Endothelial cell of umbilical vein (primary cell): ENCODE measurements around the gene HSD17B14. TPM values are rescaled to one million over a fixed set of nuclear protein-coding genes. Genes with fewer than 3 reads are reported as not detected.
"Not testable (repeated sequence)": the region's sequence is repeated elsewhere in the genome, so short reads cannot be mapped to it uniquely, and the experiment has no call there.

Experiments used
- BruUV-seq: library from RNA; stranded (reverse); fragments of 400-500 nt; replicated peaks from 2 replicates; lab custom pipeline; 2021; lab: Mats Ljungman, UMichigan
- CTCF ChIA-PET: fragments of 300-600, 350-600 bp; sonication (Branson Sonifier 250); formaldehyde crosslinking; loops from one replicate; lab custom pipeline; 2021; ENCODE audit warnings: antibody characterized with exemption, inconsistent platforms; lab: Charles Lee
- POLR2A ChIA-PET: fragments of 300-600, 350-600 bp; sonication (Branson Sonifier 250); formaldehyde crosslinking; loops from one replicate; lab custom pipeline; 2021; ENCODE audit warnings: antibody characterized with exemption, inconsistent platforms; lab: Charles Lee
- DNase-seq: peaks from one replicate; pipeline ENCODE4 v3.0.0-alpha.2; 2011; ENCODE audit warnings: low read depth, low spot score
- FAIRE-seq: peaks from 2 replicates; lab custom pipeline; 2011; peaks lifted over from hg19 to GRCh38; lab: Jason Lieb, UNC
- H2AFZ ChIP-seq: 2 replicates; pipeline ENCODE4 v1.6.0; 2012; ENCODE audit warnings: low read depth, low read length, control low read depth, inconsistent platforms
- H3K27ac ChIP-seq: 2 replicates; pipeline ENCODE4 v1.5.1; 2011; ENCODE audit warnings: low read depth, mild to moderate bottlenecking, control low read depth, low read length, moderate library complexity; ENCODE audit not compliant: insufficient read depth
- H3K27me3 ChIP-seq, 2 experiments: 2 replicates each; pipeline versions ENCODE4 v1.6.0 to v1.6.1; 2011; ENCODE audit warnings: low read length in 2 of 2, mixed read lengths in 1 of 2; ENCODE audit not compliant: control insufficient read depth in 2 of 2, insufficient read depth in 2 of 2
- H3K36me3 ChIP-seq, 2 experiments: 2 replicates in 1 of 2; 3 replicates in 1 of 2; pipeline ENCODE4 v1.5.1; 2011; ENCODE audit warnings: low read length in 2 of 2, mild to moderate bottlenecking in 1 of 2, moderate library complexity in 1 of 2; ENCODE audit not compliant: control insufficient read depth in 2 of 2, insufficient read depth in 2 of 2; ENCODE audit errors: extremely low read depth in 1 of 2
- H3K4me1 ChIP-seq: 3 replicates; pipeline ENCODE4 v1.5.1; 2011; ENCODE audit warnings: mild to moderate bottlenecking, low read length; ENCODE audit not compliant: control insufficient read depth, insufficient read depth; ENCODE audit errors: extremely low read depth
- H3K4me2 ChIP-seq: 2 replicates; pipeline ENCODE4 v1.6.1; 2011; ENCODE audit warnings: low read length, control low read depth, mixed read lengths; ENCODE audit not compliant: insufficient read depth
- H3K4me3 ChIP-seq, 3 experiments: fragments of 200-600 bp in 1 of 3; sonication (generic), shearing (Covaris generic) in 1 of 3; replicated peaks in 1 of 3; 2 replicates each; pipeline ENCODE4 v1.5.1; 2011 to 2016; ENCODE audit warnings: control low read depth in 3 of 3, low read length in 3 of 3, mild to moderate bottlenecking in 2 of 3, inconsistent platforms in 1 of 3, low read depth in 1 of 3, moderate library complexity in 1 of 3; ENCODE audit not compliant: insufficient read depth in 1 of 3
- H3K79me2 ChIP-seq: 2 replicates; pipeline ENCODE4 v1.6.0; 2012; ENCODE audit warnings: low read length, inconsistent platforms; ENCODE audit not compliant: control insufficient read depth, insufficient read depth
- H3K9ac ChIP-seq: replicated peaks from 2 replicates; pipeline ENCODE3; 2011; ENCODE audit warnings: low read length, control low read depth; ENCODE audit not compliant: insufficient read depth; ENCODE audit errors: extremely low read depth
- H3K9me1 ChIP-seq: replicated peaks from 3 replicates; pipeline ENCODE4 v1.6.0; 2011; ENCODE audit warnings: mild to moderate bottlenecking, low read length; ENCODE audit not compliant: control insufficient read depth, insufficient read depth; ENCODE audit errors: extremely low read depth
- H3K9me3 ChIP-seq: replicated peaks from 2 replicates; pipeline ENCODE4 v1.5.1; 2012; ENCODE audit warnings: low read length, inconsistent platforms; ENCODE audit not compliant: control insufficient read depth, insufficient read depth
- H4K20me1 ChIP-seq: replicated peaks from 2 replicates; pipeline ENCODE3; 2011; ENCODE audit warnings: mild to moderate bottlenecking, low read length; ENCODE audit not compliant: control insufficient read depth, insufficient read depth; ENCODE audit errors: extremely low read depth
- EZH2 ChIP-seq: IDR thresholded peaks from 2 replicates; pipeline ENCODE4 v1.6.1; 2012; ENCODE audit warnings: borderline replicate concordance, low read depth, mild to moderate bottlenecking, moderate library complexity, low read length, inconsistent platforms; ENCODE audit not compliant: severe bottlenecking
- FOS ChIP-seq: IDR thresholded peaks from 2 replicates; pipeline ENCODE4 v1.6.1; 2011; ENCODE audit warnings: mild to moderate bottlenecking, low read length, moderate library complexity, borderline replicate concordance; ENCODE audit not compliant: insufficient read depth
- GATA2 ChIP-seq: IDR thresholded peaks from 2 replicates; pipeline ENCODE4 v1.7.0; 2011; ENCODE audit warnings: low read depth, mild to moderate bottlenecking, moderate library complexity, mixed read lengths, low read length; ENCODE audit not compliant: insufficient read length, insufficient read depth
- JUN ChIP-seq: IDR thresholded peaks from 2 replicates; pipeline ENCODE4 v1.6.1; 2011; ENCODE audit warnings: borderline replicate concordance, low read depth; ENCODE audit not compliant: insufficient read length, insufficient read depth
- MYC ChIP-seq: IDR thresholded peaks from one replicate; pipeline ENCODE4 v1.6.1; 2011; ENCODE audit warnings: mild to moderate bottlenecking, low read depth, low read length
- POLR2A ChIP-seq: IDR thresholded peaks from 2 replicates; pipeline ENCODE4 v1.6.1; 2012; ENCODE audit warnings: low read depth, mild to moderate bottlenecking, control low read depth, low read length
- POLR2AphosphoS5 ChIP-seq: IDR thresholded peaks from 2 replicates; pipeline ENCODE4 v1.6.1; 2012; ENCODE audit warnings: low read depth, mild to moderate bottlenecking, control low read depth, low read length, moderate library complexity; ENCODE audit not compliant: insufficient read depth
- dilution Hi-C: fragments of 300-500 bp; cut with MboI; formaldehyde crosslinking; loops from one replicate; pipeline ENCODE4 v1.15.0; 2019; ENCODE audit warnings: low sequenced_read_pairs; ENCODE audit not compliant: extremely low pct_ligation_motif_present
- intact Hi-C: fragments of 100-400 bp; cut with micrococcal nuclease; formaldehyde crosslinking; loops from one replicate; pipeline ENCODE4 v1.10.0; 2022
- polyA plus RNA-seq, 4 experiments: library from polyadenylated mRNA; depleted of rRNA in 3 of 4; stranded (reverse) in 3 of 4; unstranded in 1 of 4; fragments of >200 nt; gene quantifications; 2 replicates each; pipeline versions ENCODE4 v1.2.1 to v1.2.3, GENCODE V29; 2011 to 2012; ENCODE audit warnings: missing spikeins in 1 of 4
- total RNA-seq: library from RNA; stranded (reverse); gene quantifications from 2 replicates; pipeline ENCODE4 v1.2.3, GENCODE V29; 2021
- TF ChIP-seq, protein P1 (sequence below): IDR thresholded peaks from 2 replicates; pipeline ENCODE4 v1.6.1; 2011; ENCODE audit not compliant: insufficient read depth, insufficient read length
- TF ChIP-seq, protein P2 (sequence below), 2 donors: IDR thresholded peaks; 1 replicate in 1 of 2; 2 replicates in 1 of 2; pipeline ENCODE4 v1.5.1; 2011; ENCODE audit warnings: low read length in 2 of 2, mild to moderate bottlenecking in 2 of 2, moderate library complexity in 2 of 2, control low read depth in 1 of 2, inconsistent platforms in 1 of 2, low read depth in 1 of 2; ENCODE audit not compliant: insufficient read depth in 1 of 2; ENCODE audit errors: extremely low read depth in 1 of 2

The HSD17B14 gene
- total and polyA plus RNA-seq, 2 donors (not counting 3 experiments of a cell fraction or from before 2014, with no cell fraction given): 20.9 to 46.3 TPM

DNA sequence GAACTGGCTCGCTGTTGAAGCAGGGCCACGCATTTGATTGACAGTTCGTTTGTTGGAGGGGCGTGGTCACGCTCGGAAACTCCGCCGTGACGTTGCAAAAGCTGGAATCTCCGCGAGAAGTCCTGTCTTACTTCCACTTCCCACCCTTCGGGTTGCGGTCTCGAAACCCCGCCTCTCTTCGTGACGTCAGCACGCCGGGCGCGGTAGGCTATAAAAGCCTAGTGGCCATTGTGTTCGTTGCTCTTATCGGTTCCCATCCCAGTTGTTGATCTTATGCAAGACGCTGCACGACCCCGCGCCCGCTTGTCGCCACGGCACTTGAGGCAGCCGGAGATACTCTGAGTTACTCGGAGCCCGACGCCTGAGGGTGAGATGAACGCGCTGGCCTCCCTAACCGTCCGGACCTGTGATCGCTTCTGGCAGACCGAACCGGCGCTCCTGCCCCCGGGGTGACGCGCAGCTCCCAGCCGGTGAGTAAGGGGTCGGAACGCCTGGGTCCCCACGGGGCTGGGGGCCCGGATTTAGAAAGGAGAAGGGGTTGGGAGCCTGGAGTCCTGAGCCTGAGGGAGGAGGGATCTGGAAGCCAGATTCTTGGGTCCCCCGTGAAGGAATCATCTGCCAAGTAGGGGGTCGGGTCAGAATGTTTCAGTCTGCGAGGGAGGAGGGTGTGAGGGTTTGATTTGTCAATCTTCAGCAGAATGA, 36.0 kb upstream of the HSD17B14 start, which contains the start of gene PPP1R15A:
TSS of gene PPP1R15A (plus strand) at position 240 of the 702 bp plus-strand sequence. CDS start 813 bp downstream, outside the sequence.
- Histone ChIP-seq H3K27ac (peak within 1 kb of the TSS; percentile 100), H4K20me1 (no peaks in the 10 kb centered on the region), H3K9me1 (no peaks in the 10 kb centered on the region), H3K9ac (peak within 1 kb of the TSS; percentile 100), H3K27me3 (no peaks in the 10 kb centered on the region), H3K4me3 (peak within 1 kb of the TSS; percentile 93 to 100 (median 100)), H3K4me1 (peaks cover 29% of the 10 kb centered on the region), H3K36me3 (peaks cover 15 to 20% of the 10 kb centered on the region in 2 experiments), H3K9me3 (no peaks in the 10 kb centered on the region), H3K4me2 (peak within 1 kb of the TSS; percentile 94), H3K79me2 (peaks cover 40% of the 10 kb centered on the region), H2AFZ (no peak within 1 kb of the TSS)
- TF ChIP-seq, protein P1, sequence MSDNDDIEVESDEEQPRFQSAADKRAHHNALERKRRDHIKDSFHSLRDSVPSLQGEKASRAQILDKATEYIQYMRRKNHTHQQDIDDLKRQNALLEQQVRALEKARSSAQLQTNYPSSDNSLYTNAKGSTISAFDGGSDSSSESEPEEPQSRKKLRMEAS: peak; percentile 4
- no peak for TF ChIP-seq MYC
- TF ChIP-seq GATA2: peak; percentile 49
- TF ChIP-seq JUN: no peak
- TF ChIP-seq POLR2A: peak; percentile 100
- TF ChIP-seq EZH2: no peak
- no peak for TF ChIP-seq FOS
- TF ChIP-seq, protein P2, sequence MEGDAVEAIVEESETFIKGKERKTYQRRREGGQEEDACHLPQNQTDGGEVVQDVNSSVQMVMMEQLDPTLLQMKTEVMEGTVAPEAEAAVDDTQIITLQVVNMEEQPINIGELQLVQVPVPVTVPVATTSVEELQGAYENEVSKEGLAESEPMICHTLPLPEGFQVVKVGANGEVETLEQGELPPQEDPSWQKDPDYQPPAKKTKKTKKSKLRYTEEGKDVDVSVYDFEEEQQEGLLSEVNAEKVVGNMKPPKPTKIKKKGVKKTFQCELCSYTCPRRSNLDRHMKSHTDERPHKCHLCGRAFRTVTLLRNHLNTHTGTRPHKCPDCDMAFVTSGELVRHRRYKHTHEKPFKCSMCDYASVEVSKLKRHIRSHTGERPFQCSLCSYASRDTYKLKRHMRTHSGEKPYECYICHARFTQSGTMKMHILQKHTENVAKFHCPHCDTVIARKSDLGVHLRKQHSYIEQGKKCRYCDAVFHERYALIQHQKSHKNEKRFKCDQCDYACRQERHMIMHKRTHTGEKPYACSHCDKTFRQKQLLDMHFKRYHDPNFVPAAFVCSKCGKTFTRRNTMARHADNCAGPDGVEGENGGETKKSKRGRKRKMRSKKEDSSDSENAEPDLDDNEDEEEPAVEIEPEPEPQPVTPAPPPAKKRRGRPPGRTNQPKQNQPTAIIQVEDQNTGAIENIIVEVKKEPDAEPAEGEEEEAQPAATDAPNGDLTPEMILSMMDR (IDR thresholded peaks at IDR 0.05; ENCODE audit: extremely low read depth in 1 of 2, insufficient read depth in 1 of 2, low read depth in 1 of 2, low read length in 2 of 2): no peak
- TF ChIP-seq POLR2AphosphoS5: peak; percentile 100
- dilution Hi-C loops: no loop called here
- peak; percentile 100 for DNase-seq
- ChIA-PET POLR2A (interaction anchor here (0.6 to 2.3 kb wide), 20 partner anchors 8 to 372 kb away, joined by 3 to 13 read pairs (median 4); partner anchors contain the start of genes BAX, DHDH, GYS1 and HSD17B14), CTCF (interaction anchor here (0.7 to 6.0 kb wide), 11 partner anchors 9 to 121 kb away, joined by 3 to 45 read pairs (median 5); partner anchors contain the start of genes GYS1, HSD17B14, NUCB1 and RUVBL2)
- peak; percentile 97 for FAIRE-seq
- intact Hi-C loops: loop anchor here (1.0 to 2.0 kb wide), 4 partner anchors 28 to 92 kb away; partner anchors contain the start of genes BCAT2, FTL and NUCB1
- TSS peak; percentile 68 for BruUV-seq

DNA sequence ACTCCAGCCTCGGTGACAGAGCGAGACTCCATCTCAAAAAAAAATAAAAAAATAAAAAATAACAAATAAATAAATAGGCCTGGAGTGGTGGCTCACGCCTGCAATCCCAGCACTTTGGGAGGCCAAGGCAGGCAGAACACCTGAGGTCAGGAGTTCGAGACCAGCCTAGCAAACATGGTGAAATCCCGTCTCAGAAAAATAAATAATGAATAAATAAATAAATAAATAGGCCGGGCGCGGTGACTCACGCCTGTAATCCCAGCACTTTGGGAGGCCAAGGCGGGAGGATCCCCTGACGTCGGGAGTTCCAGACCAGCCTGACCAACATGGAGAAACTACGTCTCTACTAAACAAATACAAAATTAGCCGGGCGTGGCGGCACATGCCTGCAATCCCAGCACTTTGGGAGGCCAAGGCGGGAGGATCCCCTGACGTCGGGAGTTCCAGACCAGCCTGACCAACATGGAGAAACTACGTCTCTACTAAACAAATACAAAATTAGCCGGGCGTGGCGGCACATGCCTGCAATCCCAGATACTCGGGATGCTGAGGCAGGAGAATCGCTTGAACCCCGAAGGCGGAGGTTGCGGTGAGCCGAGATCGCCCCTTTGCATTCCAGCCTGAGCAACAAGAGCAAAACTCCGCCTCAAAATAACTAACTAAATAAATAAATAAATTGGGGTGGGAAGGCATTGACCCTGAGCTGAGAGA, 35.3 kb upstream of the HSD17B14 start:
- POLR2A ChIA-PET: interaction anchor here (0.6 to 2.3 kb wide), 18 partner anchors 9 to 371 kb away, joined by 3 to 13 read pairs (median 4); partner anchors contain the start of genes BAX, DHDH, GYS1 and HSD17B14
- H3K36me3 ChIP-seq: peaks cover 15 to 19% of the 10 kb centered on the region in 2 experiments
- H2AFZ ChIP-seq, H3K9me1 ChIP-seq, H3K4me3 ChIP-seq, H3K27me3 ChIP-seq, DNase-seq, H3K27ac ChIP-seq, FAIRE-seq, dilution Hi-C loops, H3K9ac ChIP-seq, BruUV-seq, H3K4me2 ChIP-seq, H4K20me1 ChIP-seq, H3K9me3 ChIP-seq: not testable (repeated sequence)
- CTCF ChIA-PET: interaction anchor here (0.7 to 6.0 kb wide), 9 partner anchors 9 to 122 kb away, joined by 3 to 45 read pairs (median 5); partner anchors contain the start of genes GYS1, HSD17B14, NUCB1 and RUVBL2
- intact Hi-C loops: loop anchor here (1.0 to 2.0 kb wide), 4 partner anchors 29 to 93 kb away; partner anchors contain the start of genes BCAT2, FTL and NUCB1
- peaks cover 40% of the 10 kb centered on the region for H3K79me2 ChIP-seq
- H3K4me1 ChIP-seq: peaks cover 32% of the 10 kb centered on the region
